Fibroblast of pulmonary artery (primary cell): ENCODE data around the gene SORCS2.

Source experiments
- DNase-seq: peaks from one replicate; pipeline ENCODE4 v3.0.0-alpha.2; 2010; ENCODE audit warnings: low read depth
- H3K4me3 ChIP-seq: replicated peaks from 2 replicates; pipeline ENCODE4 v1.5.1; 2011; ENCODE audit warnings: low read depth, mild to moderate bottlenecking, control low read depth, low read length, moderate library complexity
- TF ChIP-seq, protein P1 (sequence below): IDR thresholded peaks from 2 replicates; pipeline ENCODE4 v1.5.1; 2011; ENCODE audit warnings: mild to moderate bottlenecking, control low read depth, low read length, inconsistent platforms; ENCODE audit errors: missing control alignments

Gene SORCS2

DNA sequence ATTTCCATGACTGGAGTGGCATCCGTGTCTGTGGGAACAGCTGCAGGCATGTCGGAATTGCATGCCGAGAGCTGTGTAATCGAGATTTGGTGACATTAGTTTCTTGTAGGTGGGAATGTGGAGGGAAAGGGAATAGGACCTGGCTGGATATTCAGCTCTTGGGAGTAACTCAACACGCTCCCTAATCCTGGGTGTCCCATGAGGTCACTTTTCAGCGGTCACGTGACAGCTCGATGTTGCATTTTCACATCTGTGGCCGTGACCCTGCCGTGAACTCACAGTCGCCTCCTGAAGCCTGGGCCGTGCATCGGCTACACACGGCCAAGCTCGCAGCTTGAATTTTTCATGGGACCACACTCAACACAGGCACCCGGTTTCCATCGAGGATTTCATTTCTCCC is 268.2 kb downstream of the SORCS2 start:
- TF ChIP-seq, protein P1, sequence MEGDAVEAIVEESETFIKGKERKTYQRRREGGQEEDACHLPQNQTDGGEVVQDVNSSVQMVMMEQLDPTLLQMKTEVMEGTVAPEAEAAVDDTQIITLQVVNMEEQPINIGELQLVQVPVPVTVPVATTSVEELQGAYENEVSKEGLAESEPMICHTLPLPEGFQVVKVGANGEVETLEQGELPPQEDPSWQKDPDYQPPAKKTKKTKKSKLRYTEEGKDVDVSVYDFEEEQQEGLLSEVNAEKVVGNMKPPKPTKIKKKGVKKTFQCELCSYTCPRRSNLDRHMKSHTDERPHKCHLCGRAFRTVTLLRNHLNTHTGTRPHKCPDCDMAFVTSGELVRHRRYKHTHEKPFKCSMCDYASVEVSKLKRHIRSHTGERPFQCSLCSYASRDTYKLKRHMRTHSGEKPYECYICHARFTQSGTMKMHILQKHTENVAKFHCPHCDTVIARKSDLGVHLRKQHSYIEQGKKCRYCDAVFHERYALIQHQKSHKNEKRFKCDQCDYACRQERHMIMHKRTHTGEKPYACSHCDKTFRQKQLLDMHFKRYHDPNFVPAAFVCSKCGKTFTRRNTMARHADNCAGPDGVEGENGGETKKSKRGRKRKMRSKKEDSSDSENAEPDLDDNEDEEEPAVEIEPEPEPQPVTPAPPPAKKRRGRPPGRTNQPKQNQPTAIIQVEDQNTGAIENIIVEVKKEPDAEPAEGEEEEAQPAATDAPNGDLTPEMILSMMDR = no peak
- DNase-seq = no peak
- H3K4me3 ChIP-seq = no peak overlapping the region

GRCh38 chr4:7461230-7461629 is 268.9 kb downstream of the SORCS2 start:
- TF ChIP-seq, protein P1 = no peak
- no peak for DNase-seq
- no peak overlapping the region for H3K4me3 ChIP-seq

GRCh38 chr4:7462509-7462971 is 270.2 kb downstream of the SORCS2 start:
- TF ChIP-seq, protein P1 = no peak
- peak; percentile 1 for DNase-seq
- no peak overlapping the region for H3K4me3 ChIP-seq

- TF ChIP-seq, protein P1 = no peak
- no peak for DNase-seq
- H3K4me3 ChIP-seq = no peak overlapping the region
Measured at GRCh38 chr4:7463566-7464258, 271.4 kb downstream of the SORCS2 start.

- no peak for DNase-seq
- TF ChIP-seq, protein P1 = no peak
- H3K4me3 ChIP-seq = no peak overlapping the region
Measured at GRCh38 chr4:7464259-7464655, 271.9 kb downstream of the SORCS2 start.

DNA sequence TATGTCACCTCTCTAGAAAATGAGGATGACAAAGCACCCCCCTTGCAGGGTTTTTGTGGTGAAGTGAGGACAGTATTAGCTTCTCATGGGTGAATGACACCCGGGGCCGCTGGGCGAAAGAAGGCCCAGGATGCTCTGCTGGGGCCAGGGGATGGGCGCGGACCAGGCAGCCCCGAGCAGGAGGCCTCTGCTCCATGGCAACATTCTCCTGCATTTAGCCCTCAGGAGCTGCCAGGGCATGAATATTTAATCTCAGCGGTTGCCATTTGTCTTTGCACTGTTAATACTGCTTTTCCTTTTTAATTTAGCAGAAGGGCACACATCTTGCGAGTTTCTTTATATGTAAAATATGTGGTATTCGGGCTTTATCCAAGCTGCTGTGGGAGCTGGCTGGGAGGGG is 272.7 kb downstream of the SORCS2 start:
- no peak overlapping the region for H3K4me3 ChIP-seq
- DNase-seq = no peak
- TF ChIP-seq, protein P1 = no peak

GRCh38 chr4:7466215-7466614 is 273.9 kb downstream of the SORCS2 start:
- H3K4me3 ChIP-seq = no peak overlapping the region
- TF ChIP-seq, protein P1 = no peak
- no peak for DNase-seq
